Mesenchymal stem cell (in vitro differentiated cells and primary cell): ENCODE results near the gene ABCD1.
"Not testable (repeated sequence)": the region's sequence is repeated elsewhere in the genome, so short reads cannot be mapped to it uniquely, and the experiment has no call there.

ENCODE experiments used
- DNase-seq: peaks from one replicate; pipeline ENCODE4 v3.0.0-alpha.2; 2013
- H2AFZ ChIP-seq: one replicate; pipeline ENCODE4 v1.6.1; 2013; ENCODE audit warnings: low read depth, mild to moderate bottlenecking, control low read depth, inconsistent platforms, low read length, moderate library complexity
- H2AK5ac ChIP-seq: 2 replicates; pipeline ENCODE4 v1.6.1; 2013; ENCODE audit warnings: low read length, moderate library complexity, mild to moderate bottlenecking, inconsistent platforms; ENCODE audit not compliant: severe bottlenecking
- H2BK120ac ChIP-seq: one replicate; pipeline ENCODE4 v1.6.1; 2013; ENCODE audit warnings: low read depth, mild to moderate bottlenecking, inconsistent platforms, low read length, moderate library complexity
- H2BK12ac ChIP-seq, 2 experiments: one replicate each; pipeline ENCODE4 v1.6.1; 2013; ENCODE audit warnings: inconsistent platforms in 2 of 2, low read length in 2 of 2, mild to moderate bottlenecking in 2 of 2, moderate library complexity in 2 of 2, control low read depth in 1 of 2
- H2BK15ac ChIP-seq: one replicate; pipeline ENCODE4 v1.6.1; 2013; ENCODE audit warnings: mild to moderate bottlenecking, low read depth, inconsistent platforms; ENCODE audit not compliant: poor library complexity, severe bottlenecking
- H2BK5ac ChIP-seq: 2 replicates; pipeline ENCODE4 v1.6.1; 2013; ENCODE audit warnings: low read depth, mild to moderate bottlenecking, low read length, control low read depth, inconsistent platforms; ENCODE audit not compliant: poor library complexity, severe bottlenecking
- H3K14ac ChIP-seq, 2 experiments: one replicate each; pipeline ENCODE4 v1.6.1; 2013; ENCODE audit warnings: inconsistent platforms in 2 of 2, low read length in 2 of 2, control low read depth in 1 of 2, mild to moderate bottlenecking in 1 of 2, moderate library complexity in 1 of 2
- H3K18ac ChIP-seq, 2 experiments: one replicate each; pipeline ENCODE4 v1.6.1; 2013; ENCODE audit warnings: inconsistent platforms in 2 of 2, low read length in 2 of 2, control low read depth in 1 of 2, low read depth in 1 of 2, mild to moderate bottlenecking in 1 of 2
- H3K23ac ChIP-seq, 2 experiments: one replicate each; pipeline ENCODE4 v1.6.1; 2013; ENCODE audit warnings: inconsistent platforms in 2 of 2, low read length in 2 of 2, mild to moderate bottlenecking in 2 of 2, moderate library complexity in 2 of 2, control low read depth in 1 of 2
- H3K27ac ChIP-seq: 2 replicates; pipeline ENCODE4 v1.5.1; 2013; ENCODE audit warnings: mild to moderate bottlenecking, moderate library complexity, low read length, control low read depth, inconsistent platforms; ENCODE audit not compliant: poor library complexity, severe bottlenecking
- H3K27me3 ChIP-seq, 2 experiments: 2 replicates each; pipeline versions ENCODE4 v1.6.1 to v1.7.0; 2013; ENCODE audit warnings: low read length in 2 of 2, mild to moderate bottlenecking in 2 of 2, moderate library complexity in 2 of 2, control low read depth in 1 of 2, inconsistent platforms in 1 of 2; ENCODE audit not compliant: control insufficient read depth in 1 of 2, insufficient read depth in 1 of 2
- H3K36me3 ChIP-seq, 2 experiments: 2 replicates each; pipeline versions ENCODE4 v1.6.1 to v1.7.0; 2013; ENCODE audit warnings: low read length in 2 of 2, control low read depth in 1 of 2, inconsistent platforms in 1 of 2, low read depth in 1 of 2, mild to moderate bottlenecking in 1 of 2; ENCODE audit not compliant: insufficient read depth in 2 of 2, control insufficient read depth in 1 of 2
- H3K4ac ChIP-seq, 2 experiments: one replicate each; pipeline ENCODE4 v1.6.1; 2013; ENCODE audit warnings: inconsistent platforms in 2 of 2, low read length in 2 of 2, mild to moderate bottlenecking in 2 of 2, moderate library complexity in 2 of 2, control low read depth in 1 of 2, low read depth in 1 of 2
- H3K4me1 ChIP-seq: 2 replicates; pipeline ENCODE4 v1.6.1; 2013; ENCODE audit warnings: low read depth, low read length, control low read depth; ENCODE audit not compliant: control insufficient read depth, insufficient read depth
- H3K4me2 ChIP-seq: 2 replicates; pipeline ENCODE4 v1.6.1; 2013; ENCODE audit warnings: low read length, mild to moderate bottlenecking, inconsistent platforms; ENCODE audit not compliant: poor library complexity, severe bottlenecking
- H3K4me3 ChIP-seq, 2 experiments: 2 replicates each; pipeline versions ENCODE4 v1.5.1 to v1.7.0; 2013; ENCODE audit warnings: low read length in 2 of 2, mild to moderate bottlenecking in 2 of 2, control low read depth in 1 of 2, low read depth in 1 of 2; ENCODE audit not compliant: insufficient read depth in 1 of 2
- H3K79me1 ChIP-seq: replicated peaks from 2 replicates; pipeline ENCODE4 v1.6.1; 2013; ENCODE audit warnings: mild to moderate bottlenecking, control low read depth, low read length, inconsistent platforms; ENCODE audit not compliant: poor library complexity, severe bottlenecking
- H3K9ac ChIP-seq: 2 replicates; pipeline ENCODE4 v1.7.0; 2013; ENCODE audit warnings: mild to moderate bottlenecking, low read length, moderate library complexity
- H3K9me3 ChIP-seq: 2 replicates; pipeline ENCODE4 v1.7.0; 2013; ENCODE audit warnings: mild to moderate bottlenecking, low read length; ENCODE audit not compliant: control insufficient read depth
- H4K8ac ChIP-seq: one replicate; pipeline ENCODE4 v1.6.1; 2013; ENCODE audit warnings: inconsistent platforms, mild to moderate bottlenecking, low read length, moderate library complexity
- H4K91ac ChIP-seq: one replicate; pipeline ENCODE4 v1.6.1; 2013; ENCODE audit warnings: mild to moderate bottlenecking, low read length, inconsistent platforms
- WGBS: methylation state at CpG from one replicate; pipeline ENCODE4 v1.1.7; 2013; ENCODE audit warnings: mixed read lengths; 5-methylcytosine and 5-hydroxymethylcytosine counted together

The ABCD1 gene

DNA sequence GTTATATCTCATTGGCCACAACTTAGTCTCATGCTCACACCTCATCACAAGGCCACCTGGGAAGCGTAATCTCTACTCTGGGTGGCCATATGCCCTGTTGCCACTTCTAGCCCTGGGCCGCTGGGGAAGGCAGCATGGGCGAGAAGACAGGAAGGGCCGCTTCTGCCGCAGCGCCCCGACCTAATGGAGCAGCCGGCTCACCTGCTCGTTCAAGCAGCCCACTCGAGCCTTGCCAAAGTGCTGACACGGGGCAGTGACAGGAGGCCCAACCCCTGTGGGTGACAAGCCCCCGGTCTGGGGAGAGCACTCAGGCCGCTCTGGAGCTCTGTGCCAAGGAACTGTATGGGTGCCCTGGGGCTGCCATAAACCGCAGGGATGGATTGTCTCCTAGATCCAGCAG is 17.5 kb downstream of the ABCD1 start:
- H2BK120ac ChIP-seq: not testable (repeated sequence)

DNA sequence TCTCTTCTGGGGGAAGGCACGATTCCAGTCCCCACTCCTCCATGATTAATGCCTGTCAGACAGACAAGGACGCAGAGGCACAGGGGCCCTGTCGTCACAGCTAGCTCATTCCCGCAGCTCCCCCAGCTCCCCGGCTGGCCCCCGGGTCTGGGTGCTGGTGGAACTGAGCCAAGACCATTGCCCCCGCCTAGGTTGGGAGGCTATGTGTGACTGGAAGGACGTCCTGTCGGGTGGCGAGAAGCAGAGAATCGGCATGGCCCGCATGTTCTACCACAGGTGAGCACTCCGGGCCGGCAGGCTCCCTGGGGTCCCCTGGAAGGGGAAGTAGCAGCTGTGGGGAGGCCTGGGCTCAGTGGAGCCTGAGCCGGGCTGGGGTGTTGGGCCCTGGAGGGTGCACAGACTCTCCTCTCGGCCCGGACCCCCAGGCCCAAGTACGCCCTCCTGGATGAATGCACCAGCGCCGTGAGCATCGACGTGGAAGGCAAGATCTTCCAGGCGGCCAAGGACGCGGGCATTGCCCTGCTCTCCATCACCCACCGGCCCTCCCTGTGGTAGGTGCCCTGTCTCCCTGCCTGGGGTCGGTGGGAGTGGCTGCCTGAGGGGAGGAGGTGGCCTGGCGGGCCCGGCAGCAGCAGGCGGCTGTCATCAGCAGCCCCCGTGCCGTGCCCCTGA is 18.3 kb downstream of the ABCD1 start:
- H2BK15ac ChIP-seq, H3K4me2 ChIP-seq, H3K27ac ChIP-seq, H2BK12ac ChIP-seq, H3K9ac ChIP-seq, H3K14ac ChIP-seq, H2AFZ ChIP-seq, H4K91ac ChIP-seq, H3K4me1 ChIP-seq, H3K23ac ChIP-seq, H4K8ac ChIP-seq, DNase-seq, H2AK5ac ChIP-seq, H3K79me1 ChIP-seq, H3K4ac ChIP-seq, H3K9me3 ChIP-seq, H2BK5ac ChIP-seq, H3K18ac ChIP-seq, H2BK120ac ChIP-seq, H3K27me3 ChIP-seq, H3K4me3 ChIP-seq: not testable (repeated sequence)
- 89% methylated on average over 3 of the region's 32 CpGs for WGBS
- H3K36me3 ChIP-seq: peaks cover 3 to 16% of the 10 kb centered on the region in 2 experiments

More for the DNA sequence above, 17.5 kb downstream of the ABCD1 start:
- not testable (repeated sequence) for H3K18ac ChIP-seq, DNase-seq, H2BK5ac ChIP-seq, H4K8ac ChIP-seq, H2AFZ ChIP-seq, H2BK12ac ChIP-seq, H4K91ac ChIP-seq, H3K9ac ChIP-seq, H3K4me3 ChIP-seq, H3K79me1 ChIP-seq, H3K14ac ChIP-seq, H2AK5ac ChIP-seq, H3K9me3 ChIP-seq, H3K27ac ChIP-seq, H2BK15ac ChIP-seq, H3K4ac ChIP-seq, H3K27me3 ChIP-seq, H3K4me1 ChIP-seq, H3K4me2 ChIP-seq, H3K23ac ChIP-seq
- peaks cover 9 to 21% of the 10 kb centered on the region in 2 experiments for H3K36me3 ChIP-seq
- WGBS: 97% methylated on average over 14 of the region's 14 CpGs

DNA sequence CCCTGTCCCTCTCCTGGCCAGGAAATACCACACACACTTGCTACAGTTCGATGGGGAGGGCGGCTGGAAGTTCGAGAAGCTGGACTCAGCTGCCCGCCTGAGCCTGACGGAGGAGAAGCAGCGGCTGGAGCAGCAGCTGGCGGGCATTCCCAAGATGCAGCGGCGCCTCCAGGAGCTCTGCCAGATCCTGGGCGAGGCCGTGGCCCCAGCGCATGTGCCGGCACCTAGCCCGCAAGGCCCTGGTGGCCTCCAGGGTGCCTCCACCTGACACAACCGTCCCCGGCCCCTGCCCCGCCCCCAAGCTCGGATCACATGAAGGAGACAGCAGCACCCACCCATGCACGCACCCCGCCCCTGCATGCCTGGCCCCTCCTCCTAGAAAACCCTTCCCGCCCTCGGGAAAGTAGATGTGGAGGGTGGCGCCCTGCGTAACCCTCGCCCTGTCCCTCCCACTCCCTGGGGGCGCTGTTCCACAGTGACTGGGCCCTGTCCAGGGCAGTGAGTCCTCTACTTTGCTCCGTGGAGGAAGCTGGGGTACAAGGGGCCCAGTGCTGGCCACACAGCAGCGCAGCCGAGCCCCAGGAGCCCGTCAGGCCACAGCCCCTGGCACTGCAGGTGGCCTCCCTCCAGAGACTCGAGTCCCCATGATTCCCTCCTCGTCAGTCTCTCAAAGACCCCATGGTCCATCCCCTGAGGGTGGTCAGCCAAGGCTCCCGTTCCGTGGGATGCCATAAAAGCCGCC is 19.0 kb downstream of the ABCD1 start:
- H3K4me1 ChIP-seq, DNase-seq, H2BK15ac ChIP-seq, H4K91ac ChIP-seq, H2BK12ac ChIP-seq, H3K9me3 ChIP-seq, H2AFZ ChIP-seq, H3K18ac ChIP-seq, H3K79me1 ChIP-seq, H3K14ac ChIP-seq, H3K4ac ChIP-seq, H3K27ac ChIP-seq, H3K9ac ChIP-seq, H2BK5ac ChIP-seq, H2BK120ac ChIP-seq, H3K27me3 ChIP-seq, H3K23ac ChIP-seq, H3K4me2 ChIP-seq, H2AK5ac ChIP-seq: not testable (repeated sequence)
- Histone ChIP-seq H4K8ac (peak overlapping the region; percentile 69), H3K36me3 (peaks cover under 1 to 12% of the 10 kb centered on the region in 2 experiments), H3K4me3 (peak overlapping the region in 1 of 2 experiments; percentile 18)
- 12% methylated on average over 9 of the region's 35 CpGs for WGBS

DNA sequence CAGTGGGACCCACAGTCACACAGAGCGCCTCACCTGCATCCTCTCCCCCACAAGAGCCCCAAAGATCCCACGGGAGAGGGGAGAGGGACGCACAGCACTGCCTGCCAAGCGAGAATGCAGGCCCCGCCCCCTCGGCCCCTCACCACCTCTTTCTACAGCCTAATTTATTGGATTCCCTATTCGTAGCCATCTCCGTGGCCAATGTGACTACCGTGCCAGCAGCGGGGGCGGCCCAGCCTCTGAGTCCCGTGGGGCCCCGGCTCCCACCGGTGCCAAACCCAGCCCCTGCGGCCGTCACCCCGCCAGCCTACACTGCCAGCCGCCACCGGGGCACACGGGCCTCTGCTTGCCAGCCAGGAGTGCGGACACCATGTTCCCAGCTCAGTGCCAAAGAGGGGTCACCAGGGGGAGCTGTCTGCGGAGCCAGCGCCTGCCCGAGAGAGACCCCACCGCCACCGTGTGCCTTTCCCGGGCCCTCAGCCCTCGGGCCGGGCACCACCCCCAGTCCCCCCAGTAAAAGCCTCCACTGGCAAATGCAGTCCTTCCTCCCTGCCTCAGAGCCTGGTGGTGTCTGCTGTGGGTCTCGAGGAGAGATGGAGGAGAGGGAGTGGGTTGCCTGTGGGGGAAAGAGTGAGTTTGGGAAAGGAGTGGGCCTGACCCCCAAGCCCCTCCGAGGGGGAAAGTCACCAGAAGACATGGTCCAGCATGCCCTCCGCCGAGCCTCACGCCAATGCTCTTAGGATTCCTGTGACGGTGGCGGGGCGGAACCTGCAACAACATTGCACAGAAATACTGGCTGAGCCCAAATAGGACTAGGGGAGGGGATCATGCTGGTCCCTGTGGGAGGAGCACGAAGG is 19.8 kb downstream of the ABCD1 start:
- Histone ChIP-seq H4K91ac (no peak overlapping the region), H3K4me2 (no peak overlapping the region), H2BK5ac (no peak overlapping the region), H2AK5ac (no peak overlapping the region), H2BK15ac (no peak overlapping the region), H2BK120ac (no peak overlapping the region), H3K4me3 (peak overlapping the region in 1 of 2 experiments; percentile 18), H3K79me1 (no peaks in the 10 kb centered on the region), H3K36me3 (peaks cover 0 to 12% of the 10 kb centered on the region in 2 experiments), H3K27me3 (peaks cover 0 to 8% of the 10 kb centered on the region in 2 experiments), H3K9ac (no peak overlapping the region), H2BK12ac (no peak overlapping the region), H3K14ac (no peak overlapping the region), H3K4me1 (peaks cover 5% of the 10 kb centered on the region), H3K9me3 (peaks cover under 1% of the 10 kb centered on the region), H3K4ac (no peak overlapping the region), H4K8ac (peak overlapping the region; percentile 69), H3K23ac (no peak overlapping the region), H3K27ac (no peak overlapping the region), H2AFZ (no peak overlapping the region), H3K18ac (no peak overlapping the region)
- 33% methylated on average over 25 of the region's 38 CpGs for WGBS
- no peak for DNase-seq
